HG03439 (cell line): ENCODE results near the gene HDAC4.

Experiments used
- ATAC-seq: cut with Tn5 transposase; IDR thresholded peaks from one replicate; pipeline ENCODE4 v1.9.1; 2021; ENCODE audit warnings: mild to moderate bottlenecking, moderate library complexity; ENCODE audit not compliant: unreplicated experiment

HDAC4 gene

DNA sequence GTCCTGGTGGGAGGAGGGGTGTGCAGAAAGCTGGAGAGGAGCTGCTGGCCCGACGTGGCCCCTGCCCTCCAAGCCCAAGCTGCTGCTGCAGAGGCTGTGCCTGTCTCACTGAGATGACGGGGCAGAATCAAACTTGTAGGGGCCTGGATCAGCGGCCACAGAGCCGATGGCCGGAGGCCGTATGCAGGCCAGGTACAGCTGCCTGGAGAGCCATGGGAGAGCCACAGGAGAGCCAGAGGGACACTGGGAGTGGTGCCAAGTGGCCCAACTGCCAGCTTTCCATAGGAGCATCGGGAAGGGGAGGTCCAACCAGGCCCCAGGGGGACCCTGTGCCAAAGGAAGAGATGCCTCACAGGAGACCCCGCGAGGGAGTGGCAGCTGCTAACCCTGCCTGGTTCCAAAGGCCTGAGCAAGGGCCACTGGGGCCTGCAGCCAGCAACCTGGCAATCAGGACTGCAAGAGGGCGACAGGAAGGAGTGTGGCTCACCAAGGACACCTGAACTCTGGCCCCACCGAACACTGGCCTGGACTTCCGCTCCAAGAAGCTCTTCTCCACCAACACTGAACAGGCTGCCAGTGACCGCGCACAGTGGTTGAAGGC is 70.7 kb downstream of the HDAC4 start:
- ATAC-seq, result no peak

DNA sequence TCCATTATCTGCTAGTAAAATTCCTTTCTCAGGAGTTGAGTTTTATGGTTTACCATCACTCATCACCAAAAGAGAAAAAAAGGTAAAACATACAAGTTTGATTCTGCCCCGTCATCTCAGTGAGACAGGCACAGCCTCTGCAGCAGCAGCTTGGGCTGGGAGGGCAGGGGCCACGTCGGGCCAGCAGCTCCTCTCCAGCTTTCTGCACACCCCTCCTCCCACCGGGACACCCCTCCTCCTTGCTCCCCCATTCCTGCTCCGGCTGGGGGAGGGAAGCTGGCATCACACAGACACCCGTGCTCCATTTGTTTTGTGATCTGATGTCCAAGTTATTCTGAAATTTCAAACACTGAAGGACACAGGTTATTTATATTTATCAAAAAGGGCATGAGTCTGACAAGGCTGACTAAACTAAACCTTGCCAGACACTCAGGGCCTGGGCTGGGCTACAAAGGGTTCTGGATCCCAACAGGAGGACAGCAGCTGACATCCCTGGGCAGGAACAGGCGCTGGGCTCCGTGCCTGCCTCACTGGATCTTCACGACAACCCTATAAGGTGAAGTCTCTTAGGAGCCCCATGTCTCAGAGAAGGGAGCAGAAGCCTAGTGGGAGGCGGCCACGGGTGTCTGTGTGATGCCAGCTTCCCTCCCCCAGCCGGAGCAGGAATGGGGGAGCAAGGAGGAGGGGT is 71.4 kb downstream of the HDAC4 start:
- no peak for ATAC-seq

- no peak for ATAC-seq
Measured at GRCh38 chr2:239328351-239329191, 72.2 kb downstream of the HDAC4 start.

DNA sequence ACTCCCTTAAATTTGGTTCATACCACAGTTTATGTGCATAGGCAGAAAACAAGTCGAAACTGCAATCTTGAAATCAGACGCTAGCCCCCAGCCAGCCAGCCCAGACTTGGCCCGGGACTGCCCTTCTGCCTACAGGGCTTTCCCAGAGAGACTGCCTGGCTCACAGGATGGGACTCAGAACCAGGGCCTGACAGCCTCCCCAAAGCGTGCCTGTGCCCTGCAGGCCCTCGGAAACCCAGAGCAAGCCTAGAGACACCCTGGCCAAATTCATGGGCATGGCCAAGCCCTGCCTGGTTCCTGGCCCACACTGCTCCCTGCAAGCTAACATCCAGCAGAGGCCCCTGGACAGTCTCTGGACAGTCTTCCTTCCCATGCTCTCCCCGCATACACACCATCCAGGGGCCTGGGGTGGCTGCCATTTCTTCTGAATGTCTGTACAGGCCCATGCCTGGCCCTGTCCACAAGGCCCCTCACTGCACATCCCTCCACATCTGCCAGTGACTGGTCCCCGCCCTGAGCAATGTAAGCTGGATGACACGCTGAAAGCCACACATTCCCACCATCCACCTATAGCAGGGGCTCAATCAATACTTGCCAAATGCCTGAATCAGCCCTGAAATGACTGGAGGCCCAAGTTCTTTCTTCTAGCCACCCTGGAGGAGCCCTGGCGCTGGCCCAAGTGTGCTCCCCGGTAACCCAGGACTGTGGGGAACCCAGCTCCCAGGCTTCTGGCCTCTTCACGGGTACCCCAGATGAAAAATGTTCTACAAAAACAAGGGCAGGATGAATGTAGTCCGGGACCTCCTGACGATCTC is 73.1 kb downstream of the HDAC4 start:
- ATAC-seq, result no peak

GRCh38 chr2:239326831-239327535 is 73.8 kb downstream of the HDAC4 start:
- no peak for ATAC-seq

DNA sequence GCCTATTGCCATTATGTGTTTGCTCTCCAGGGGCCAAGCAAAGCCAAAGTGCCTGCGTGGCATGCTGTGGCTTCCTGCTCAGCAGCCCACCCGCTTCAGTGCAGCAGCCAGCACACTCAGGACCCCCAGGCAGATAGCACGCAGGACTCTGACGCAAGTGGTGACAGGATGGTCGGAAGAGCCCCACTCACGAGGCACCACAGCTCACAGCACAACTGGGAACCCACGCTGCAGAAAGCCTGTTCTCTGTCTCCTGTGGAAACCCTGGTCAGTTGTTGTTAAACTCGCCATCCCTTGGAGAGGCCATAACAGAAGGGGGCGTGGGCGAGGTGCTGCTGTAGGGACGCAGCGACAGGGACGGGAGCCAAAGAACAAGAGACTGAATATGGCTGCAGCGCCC is 76.4 kb downstream of the HDAC4 start:
- no peak for ATAC-seq

DNA sequence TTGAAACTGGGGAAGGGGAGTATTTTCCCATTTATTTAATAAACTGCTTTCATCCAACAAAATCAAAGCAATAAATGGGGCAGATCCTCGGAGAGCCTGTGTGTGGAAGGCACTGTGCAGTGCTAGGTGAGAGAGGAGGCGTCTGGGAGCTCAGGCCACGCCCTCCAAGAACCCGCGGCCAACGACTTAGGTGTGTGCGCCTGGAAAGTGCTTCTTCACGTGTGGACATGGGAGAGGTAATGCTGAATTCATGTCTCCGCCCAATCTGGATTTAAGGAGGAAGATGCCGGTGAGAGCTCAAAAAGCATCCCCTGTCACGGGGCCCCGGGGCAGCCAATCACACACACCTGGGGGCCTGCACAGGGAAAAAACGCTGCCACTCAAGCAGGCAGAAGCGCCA is 77.4 kb downstream of the HDAC4 start:
- ATAC-seq, result no peak

- ATAC-seq, result no peak
Measured at GRCh38 chr2:239322416-239323086, 78.3 kb downstream of the HDAC4 start.

GRCh38 chr2:239321596-239322415 is 79.0 kb downstream of the HDAC4 start:
- ATAC-seq, result no peak

GRCh38 chr2:239318790-239319661 is 81.8 kb downstream of the HDAC4 start:
- no peak for ATAC-seq

GRCh38 chr2:239318151-239318611 is 82.6 kb downstream of the HDAC4 start:
- no peak for ATAC-seq

DNA sequence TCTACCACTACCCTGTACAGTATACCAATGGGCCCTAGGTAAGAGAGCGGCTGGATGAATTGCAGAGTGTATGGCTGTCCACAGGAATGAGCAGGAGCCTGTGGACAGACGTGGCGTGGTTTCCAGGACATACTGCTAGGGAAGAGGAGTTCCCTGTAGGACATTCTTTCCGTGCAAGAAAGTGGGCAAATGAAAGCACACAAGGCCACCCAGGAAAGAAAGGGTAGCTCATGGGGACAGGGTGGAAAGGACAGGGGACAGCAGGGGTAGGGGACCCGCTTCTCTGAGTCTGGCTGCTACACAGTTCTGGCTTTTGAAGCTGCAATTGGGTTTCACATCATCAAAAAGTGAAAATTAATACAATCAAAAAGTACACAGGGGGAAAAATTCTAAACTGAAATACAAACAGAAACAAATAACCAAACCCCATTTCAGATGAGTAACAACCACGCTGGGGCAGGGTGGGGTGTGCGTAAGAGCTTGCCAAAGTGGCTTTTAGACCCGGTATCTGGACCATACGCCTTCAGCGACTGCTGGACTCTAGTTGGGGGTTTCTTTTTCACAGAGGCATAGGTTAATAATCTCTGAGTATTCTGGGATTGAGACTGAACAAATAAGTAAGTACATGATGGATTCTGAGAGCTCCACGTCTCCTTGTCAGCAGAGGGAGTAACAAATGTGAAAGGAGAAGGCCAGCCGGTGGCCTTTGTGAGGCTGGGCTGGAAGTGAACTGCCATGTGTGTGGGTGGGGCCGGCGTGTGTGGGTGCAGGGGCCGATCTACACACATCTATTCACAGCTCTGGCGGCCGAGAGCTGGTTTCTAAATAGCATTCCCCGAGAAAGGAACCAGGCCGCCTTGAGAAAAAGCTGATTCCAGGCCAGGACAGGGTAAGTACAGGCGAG is 84.0 kb downstream of the HDAC4 start:
- no peak for ATAC-seq

GRCh38 chr2:239315308-239315707 is 85.5 kb downstream of the HDAC4 start:
- ATAC-seq, result no peak

- no peak for ATAC-seq
Measured at GRCh38 chr2:239313776-239314175, 87.0 kb downstream of the HDAC4 start.

DNA sequence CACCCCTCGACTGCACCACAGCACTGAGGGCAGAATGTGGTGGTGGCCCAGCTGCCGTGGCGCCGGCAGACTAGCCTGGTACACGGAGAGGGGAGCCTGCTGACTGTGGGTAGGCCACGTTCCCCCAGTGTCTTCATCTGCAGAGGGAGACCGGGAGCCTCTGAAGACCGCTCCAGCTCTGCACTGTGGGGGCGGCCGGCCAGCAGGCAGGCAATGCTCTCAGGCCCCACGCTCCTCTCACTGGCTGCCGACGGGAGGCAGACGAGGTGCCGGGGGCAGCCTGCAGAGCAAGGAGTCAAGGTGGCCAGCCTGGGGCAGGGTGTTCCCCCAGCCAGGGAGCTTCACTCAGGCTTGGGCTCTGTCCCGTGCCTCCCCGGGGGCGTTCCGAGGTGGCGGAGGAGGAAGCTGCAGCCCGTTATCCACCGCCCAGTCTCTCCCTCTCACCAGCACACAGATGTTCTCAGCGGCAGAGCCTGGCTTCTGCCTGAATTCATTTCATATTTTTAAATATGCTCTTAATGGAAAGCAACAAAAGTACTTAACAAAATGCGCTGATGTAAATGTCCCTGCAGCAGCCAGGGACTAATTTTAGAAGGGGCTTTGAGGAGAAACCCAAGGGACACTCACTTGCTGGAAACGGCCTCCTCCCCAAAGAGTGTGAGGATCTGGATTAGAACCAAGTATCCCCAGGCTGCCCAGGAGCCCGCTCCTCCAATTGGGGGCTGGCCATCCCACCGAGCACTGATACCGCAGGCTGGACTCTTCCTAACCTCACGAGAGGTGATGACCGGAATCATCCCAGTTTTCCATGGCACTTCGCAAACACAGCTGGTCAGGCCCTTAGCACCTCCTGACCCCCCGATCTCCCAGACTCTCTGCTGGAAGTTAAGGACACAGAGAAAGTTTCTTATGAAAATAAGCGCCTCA is 87.8 kb downstream of the HDAC4 start:
- no peak for ATAC-seq

GRCh38 chr2:239312081-239312511 is 88.7 kb downstream of the HDAC4 start:
- ATAC-seq, result no peak
